IMR-90 (cell line): ENCODE data around the gene WNT4. TPM values are rescaled to one million over a fixed set of nuclear protein-coding genes. Genes with fewer than 3 reads are reported as not detected.
A peak's percentile ranks its signal among the peaks of the same experiment; 100 is the strongest.

Experiments used
- ATAC-seq: fragments of 200-7000 bp; cut with Tn5 transposase; 2 replicates; pipeline ENCODE4 v1.9.1; 2020; ENCODE audit warnings: low read depth, mild to moderate bottlenecking, moderate library complexity
- BruUV-seq: library from RNA; stranded (reverse); fragments of 400-500 nt; replicated peaks from 2 replicates; lab custom pipeline; 2021; lab: Mats Ljungman, UMichigan
- CTCF ChIA-PET: fragments of 300-600 bp; formaldehyde crosslinking; extraction: SDS; loops from one replicate; lab custom pipeline; 2021; ENCODE audit warnings: antibody characterized with exemption; lab: Yijun Ruan, JAX
- POLR2A ChIA-PET: fragments of 300-600 bp; sonication (Branson Sonifier 250); formaldehyde crosslinking; loops from one replicate; lab custom pipeline; 2022; ENCODE audit warnings: antibody characterized with exemption; ENCODE audit not compliant: unreplicated experiment; lab: Charles Lee
- DNase-seq: peaks from one replicate; pipeline ENCODE4 v3.0.0; 2013
- H2AFZ ChIP-seq: replicated peaks from 2 replicates; pipeline ENCODE3; 2013; ENCODE audit warnings: low read length, mild to moderate bottlenecking; ENCODE audit not compliant: poor library complexity
- H2AK5ac ChIP-seq: 2 replicates; pipeline ENCODE4 v1.6.1; 2013; ENCODE audit warnings: low read depth, low read length, inconsistent platforms
- H2AK9ac ChIP-seq: replicated peaks from 2 replicates; pipeline ENCODE3; 2013; ENCODE audit warnings: mild to moderate bottlenecking, low read depth, low read length, moderate library complexity; ENCODE audit not compliant: poor library complexity
- H2BK120ac ChIP-seq: 2 replicates; pipeline ENCODE4 v1.6.1; 2013; ENCODE audit warnings: low read depth, low read length, inconsistent platforms
- H2BK15ac ChIP-seq: 3 replicates; pipeline ENCODE4 v1.6.1; 2013; ENCODE audit warnings: low read depth, low read length, inconsistent platforms
- H2BK20ac ChIP-seq: 2 replicates; pipeline ENCODE4 v1.6.1; 2013; ENCODE audit warnings: low read depth, mild to moderate bottlenecking, inconsistent platforms, low read length, moderate library complexity
- H2BK5ac ChIP-seq: 2 replicates; pipeline ENCODE4 v1.6.1; 2013; ENCODE audit warnings: mild to moderate bottlenecking, low read depth, low read length, inconsistent platforms; ENCODE audit not compliant: poor library complexity, severe bottlenecking
- H3K14ac ChIP-seq: replicated peaks from 2 replicates; pipeline ENCODE4 v1.6.1; 2013; ENCODE audit warnings: low read depth, low read length, inconsistent platforms
- H3K18ac ChIP-seq: 2 replicates; pipeline ENCODE4 v1.6.1; 2013; ENCODE audit warnings: low read depth, low read length, control low read depth
- H3K23ac ChIP-seq: 2 replicates; pipeline ENCODE4 v1.6.1; 2013; ENCODE audit warnings: low read depth, low read length, inconsistent platforms
- H3K27ac ChIP-seq: 2 replicates; pipeline ENCODE4 v1.5.1; 2013; ENCODE audit warnings: mild to moderate bottlenecking, control low read depth, low read length; ENCODE audit not compliant: insufficient read depth
- H3K27me3 ChIP-seq: 2 replicates; pipeline ENCODE4 v1.6.1; 2013; ENCODE audit warnings: low read length; ENCODE audit not compliant: control insufficient read depth, insufficient read depth
- H3K36me3 ChIP-seq: 2 replicates; pipeline ENCODE4 v1.6.1; 2013; ENCODE audit warnings: low read length, mixed read lengths; ENCODE audit not compliant: control insufficient read depth, insufficient read depth
- H3K4ac ChIP-seq: 2 replicates; pipeline ENCODE4 v1.6.1; 2013; ENCODE audit warnings: low read depth, low read length, inconsistent platforms
- H3K4me1 ChIP-seq: 2 replicates; pipeline ENCODE4 v1.6.1; 2013; ENCODE audit warnings: low read length, mixed read lengths; ENCODE audit not compliant: control insufficient read depth, insufficient read depth
- H3K4me2 ChIP-seq: 2 replicates; pipeline ENCODE4 v1.6.1; 2013; ENCODE audit warnings: low read depth, mild to moderate bottlenecking, control low read depth, low read length, moderate library complexity
- H3K4me3 ChIP-seq: 2 replicates; pipeline ENCODE4 v1.5.1; 2013; ENCODE audit warnings: low read depth, mild to moderate bottlenecking, control low read depth, low read length, moderate library complexity; ENCODE audit not compliant: insufficient read depth
- H3K56ac ChIP-seq: 2 replicates; pipeline ENCODE4 v1.6.1; 2013; ENCODE audit warnings: low read length, inconsistent platforms; ENCODE audit not compliant: insufficient read depth; ENCODE audit errors: extremely low read depth
- H3K79me1 ChIP-seq, 2 experiments: 2 replicates each; pipeline ENCODE4 v1.6.1; 2013; ENCODE audit warnings: low read length in 2 of 2, inconsistent platforms in 1 of 2, low read depth in 1 of 2
- H3K9ac ChIP-seq: 2 replicates; pipeline ENCODE4 v1.6.1; 2013; ENCODE audit warnings: low read depth, low read length, control low read depth
- H3K9me1 ChIP-seq: 2 replicates; pipeline ENCODE4 v1.6.1; 2013; ENCODE audit warnings: low read length, inconsistent platforms; ENCODE audit not compliant: insufficient read depth
- H3K9me3 ChIP-seq: 2 replicates; pipeline ENCODE4 v1.6.1; 2013; ENCODE audit warnings: low read length; ENCODE audit not compliant: control insufficient read depth, insufficient read depth
- H4K20me1 ChIP-seq: 2 replicates; pipeline ENCODE4 v1.6.1; 2013; ENCODE audit warnings: low read length, inconsistent platforms; ENCODE audit not compliant: insufficient read depth
- H4K5ac ChIP-seq: 2 replicates; pipeline ENCODE4 v1.6.1; 2013; ENCODE audit warnings: mild to moderate bottlenecking, low read depth, low read length, control low read depth
- H4K8ac ChIP-seq, 2 experiments: 2 replicates each; pipeline ENCODE4 v1.6.1; 2013; ENCODE audit warnings: low read depth in 2 of 2, low read length in 2 of 2, control low read depth in 1 of 2, inconsistent platforms in 1 of 2
- H4K91ac ChIP-seq: 2 replicates; pipeline ENCODE4 v1.6.1; 2013; ENCODE audit warnings: low read depth, low read length, inconsistent platforms; ENCODE audit not compliant: insufficient read depth
- FOS ChIP-seq: fragments of 150-350 bp; IDR thresholded peaks from 2 replicates; pipeline ENCODE4 v1.6.1; 2016; ENCODE audit warnings: low read depth, low read length
- MAFK ChIP-seq: IDR thresholded peaks from 2 replicates; pipeline ENCODE4 v1.6.1; 2012; ENCODE audit warnings: low read depth, low read length, improper control_type of control experiment
- MAZ ChIP-seq: IDR thresholded peaks from 2 replicates; pipeline ENCODE4 v1.6.1; 2012; ENCODE audit warnings: low read depth, mild to moderate bottlenecking, low read length, improper control_type of control experiment, moderate library complexity, borderline replicate concordance
- MXI1 ChIP-seq: IDR thresholded peaks from 2 replicates; pipeline ENCODE4 v1.6.1; 2012; ENCODE audit warnings: low read depth, mild to moderate bottlenecking, low read length, moderate library complexity, borderline replicate concordance
- NFE2L2 ChIP-seq: fragments of 150-350 bp; IDR thresholded peaks from 2 replicates; pipeline ENCODE4 v1.6.1; 2016; ENCODE audit warnings: low read depth, mild to moderate bottlenecking, low read length
- RAD21 ChIP-seq: IDR thresholded peaks from 2 replicates; pipeline ENCODE4 v1.6.1; 2012; ENCODE audit warnings: low read length, improper control_type of control experiment
- WGBS, 2 experiments: methylation state at CpG; one replicate each; pipeline versions ENCODE4 v1.1.5 to v1.1.7; 2013; ENCODE audit warnings: missing lambda C conversion rate in 2 of 2; ENCODE audit not compliant: insufficient read length in 1 of 2; ENCODE audit errors: extremely low coverage in 2 of 2; 5-methylcytosine and 5-hydroxymethylcytosine counted together
- dilution Hi-C: fragments of 300-500 bp; cut with HindIII; formaldehyde crosslinking; loops from one replicate; pipeline ENCODE4 v1.14.3; 2018; ENCODE audit warnings: low sequenced_read_pairs; ENCODE audit not compliant: unreplicated experiment
- in situ Hi-C: fragments of 300-500 bp; cut with MboI; formaldehyde crosslinking; loops from 3 replicates; pipeline ENCODE4 v1.14.3; 2019; ENCODE audit warnings: low sequenced_read_pairs, inconsistent platforms, mixed read lengths
- intact Hi-C: fragments of 100-400 bp; cut with micrococcal nuclease; formaldehyde crosslinking; loops from 2 replicates; pipeline ENCODE4 v1.10.0; 2022
- polyA plus RNA-seq, 3 experiments: library from polyadenylated mRNA; depleted of rRNA; stranded (reverse); fragments of >200 nt; gene quantifications; 2 replicates each; pipeline ENCODE4 v1.2.3, GENCODE V29; 2012; ENCODE audit warnings: low replicate concordance in 1 of 3
- total RNA-seq: library from RNA; depleted of rRNA; stranded (reverse); fragments of >200 nt; gene quantifications from 2 replicates; pipeline ENCODE4 v1.2.3, GENCODE V29; 2012
- TF ChIP-seq, protein P1 (sequence below): conservative IDR thresholded peaks from 2 replicates; pipeline ENCODE4 v1.5.1; 2012; ENCODE audit warnings: mild to moderate bottlenecking, low read depth, low read length, improper control_type of control experiment

The WNT4 gene
- total and polyA plus RNA-seq, 2 of the 4 experiments (the other 2 are of a cell fraction), result not detected

DNA sequence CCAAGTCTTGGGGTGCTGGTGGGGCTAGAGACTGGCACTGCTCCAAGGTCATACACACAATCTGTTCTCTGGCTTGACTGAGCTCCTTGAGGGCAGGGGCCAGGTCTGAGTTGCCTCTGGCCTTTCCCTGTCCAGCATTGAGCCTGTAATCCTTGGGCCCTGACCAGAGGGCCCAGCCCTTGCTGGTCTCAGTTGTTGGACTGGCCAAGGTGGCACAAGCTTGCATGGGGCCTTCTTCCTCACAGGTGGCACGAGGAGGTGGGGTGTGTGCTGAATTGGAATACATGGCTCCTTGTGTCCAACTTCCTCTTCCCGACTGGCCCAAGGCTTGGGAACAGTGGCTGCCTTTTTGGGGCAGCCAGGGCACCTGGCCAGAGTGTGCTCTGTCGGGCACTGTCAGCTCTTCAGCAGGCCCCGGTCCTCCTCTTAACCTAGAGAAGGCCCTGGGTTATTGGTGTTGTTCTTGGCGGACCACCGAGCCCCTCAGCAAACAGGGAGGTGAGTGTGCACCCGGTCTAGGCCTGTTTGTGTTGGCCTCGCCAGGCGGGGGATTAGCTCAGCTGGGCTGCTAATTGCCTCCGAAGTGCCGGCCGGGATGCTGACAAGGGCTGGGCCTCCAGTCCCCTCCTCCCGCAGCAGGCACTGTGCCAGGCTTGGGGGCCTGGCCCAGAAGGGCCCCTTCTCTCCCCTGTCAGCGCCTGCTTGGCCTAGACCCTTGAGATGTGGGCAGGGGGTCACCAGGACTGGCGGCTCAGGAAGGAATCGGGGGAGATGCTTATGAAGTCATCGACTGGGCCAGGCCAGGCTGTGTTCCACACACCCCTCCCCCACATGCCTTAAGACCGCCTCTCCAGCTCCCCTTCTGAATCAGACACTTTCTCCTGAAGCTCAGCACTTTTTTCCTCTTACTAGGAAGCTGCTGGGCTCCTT is 28.5 kb downstream of the WNT4 start:
- Histone ChIP-seq H3K79me1 (peaks cover 49 to 99% of the 10 kb centered on the region in 2 experiments), H3K4me2 (no peak overlapping the region; the same call in 1 of the 2 replicates), H3K9me1 (peaks cover 49% of the 10 kb centered on the region), H3K9ac (no peak overlapping the region), H3K14ac (no peak overlapping the region), H2BK20ac (no peak overlapping the region), H4K5ac (no peak overlapping the region), H4K91ac (no peak overlapping the region), H3K4me1 (peaks cover 28% of the 10 kb centered on the region), H2BK120ac (no peak overlapping the region), H3K4me3 (no peak overlapping the region), H3K27ac (no peak overlapping the region; the same call in 1 of the 2 replicates), H2AK9ac (peak overlapping the region; percentile 23), H3K9me3 (no peaks in the 10 kb centered on the region), H3K56ac (no peak overlapping the region), H3K23ac (no peak overlapping the region), H2BK15ac (no peak overlapping the region), H3K4ac (no peak overlapping the region), H2AK5ac (no peak overlapping the region; the same call in 1 of the 2 replicates), H4K20me1 (peaks cover 90% of the 10 kb centered on the region), H2BK5ac (no peak overlapping the region), H2AFZ (no peak overlapping the region), H4K8ac (no peak overlapping the region; a peak in 1 of 4 replicates), H3K18ac (no peak overlapping the region), H3K36me3 (peaks cover 26% of the 10 kb centered on the region), H3K27me3 (no peaks in the 10 kb centered on the region)
- DNase-seq (peak; percentile 76), ATAC-seq (peak; percentile 69)
- ChIA-PET CTCF (interaction anchor here (1.6 kb wide), 1 partner anchor 10 kb away, joined by 3 read pairs; no protein-coding TSS in a partner anchor), POLR2A (no interaction called here)
- TF ChIP-seq, protein P1, sequence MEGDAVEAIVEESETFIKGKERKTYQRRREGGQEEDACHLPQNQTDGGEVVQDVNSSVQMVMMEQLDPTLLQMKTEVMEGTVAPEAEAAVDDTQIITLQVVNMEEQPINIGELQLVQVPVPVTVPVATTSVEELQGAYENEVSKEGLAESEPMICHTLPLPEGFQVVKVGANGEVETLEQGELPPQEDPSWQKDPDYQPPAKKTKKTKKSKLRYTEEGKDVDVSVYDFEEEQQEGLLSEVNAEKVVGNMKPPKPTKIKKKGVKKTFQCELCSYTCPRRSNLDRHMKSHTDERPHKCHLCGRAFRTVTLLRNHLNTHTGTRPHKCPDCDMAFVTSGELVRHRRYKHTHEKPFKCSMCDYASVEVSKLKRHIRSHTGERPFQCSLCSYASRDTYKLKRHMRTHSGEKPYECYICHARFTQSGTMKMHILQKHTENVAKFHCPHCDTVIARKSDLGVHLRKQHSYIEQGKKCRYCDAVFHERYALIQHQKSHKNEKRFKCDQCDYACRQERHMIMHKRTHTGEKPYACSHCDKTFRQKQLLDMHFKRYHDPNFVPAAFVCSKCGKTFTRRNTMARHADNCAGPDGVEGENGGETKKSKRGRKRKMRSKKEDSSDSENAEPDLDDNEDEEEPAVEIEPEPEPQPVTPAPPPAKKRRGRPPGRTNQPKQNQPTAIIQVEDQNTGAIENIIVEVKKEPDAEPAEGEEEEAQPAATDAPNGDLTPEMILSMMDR, result no peak
- TF ChIP-seq RAD21 (no peak), NFE2L2 (no peak), MXI1 (no peak), MAZ (no peak), MAFK (peak; percentile 76), FOS (no peak)
- dilution Hi-C loops, result no loop called here
- in situ Hi-C loops, result loop anchor here (10.0 kb wide), 1 partner anchor 160 kb away; no protein-coding TSS in a partner anchor
- intact Hi-C loops, result no loop called here
- BruUV-seq, result no TSS peak
- 32% methylated on average over 7 of the region's 18 CpGs; no CpG with 5 or more reads in 1 of the 2 experiments for WGBS, 2 experiments
